Measurements from ENCODE around the gene POLR3H. TPM values are rescaled to one million over a fixed set of nuclear protein-coding genes. Genes with fewer than 3 reads are reported as not detected.

Gene POLR3H
- polyA plus RNA-seq, 1 donor from 2014 or later: 28.0 TPM

DNA sequence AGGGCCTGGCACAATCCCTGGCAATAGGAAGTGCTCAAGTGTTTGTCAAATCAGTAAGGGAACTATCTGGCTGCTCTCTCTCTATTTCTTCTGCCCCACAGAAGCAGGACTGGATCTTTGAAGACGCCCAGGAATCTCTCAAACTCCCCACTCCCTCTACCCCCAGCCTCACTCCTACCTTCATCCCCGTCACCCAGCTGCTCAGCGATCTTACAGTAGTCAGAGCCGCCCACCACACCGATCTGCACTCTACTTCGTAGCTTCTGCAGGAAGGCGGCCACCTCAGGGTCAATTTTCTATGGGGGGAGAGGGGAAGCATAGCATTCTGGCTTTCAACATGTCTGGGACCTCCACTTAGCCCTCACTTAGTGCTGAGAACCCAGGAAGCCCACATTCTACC is 41.6 kb upstream of the POLR3H start:
- Histone ChIP-seq H3K27me3 (ENCODE audit: insufficient read depth, low read depth, low read length) (no peaks in the 10 kb centered on the region), H3K9me2 (ENCODE audit: insufficient read depth, low read length) (no peaks in the 10 kb centered on the region), H2AFZ (ENCODE audit: low read depth, low read length) (no peak overlapping the region), H3K36me3 (ENCODE audit: insufficient read depth, low read length) (no peaks in the 10 kb centered on the region), H3K79me2 (replicated peaks; ENCODE audit: insufficient read depth, low read length) (peaks cover 5% of the 10 kb centered on the region), H3K4me2 (ENCODE audit: low read length) (no peak overlapping the region), H3K9ac (ENCODE audit: low read length) (no peak overlapping the region), H3K27ac (ENCODE audit: low read length) (no peak overlapping the region), H3K4me3 (ENCODE audit: low read length) (no peak overlapping the region), H3F3A (ENCODE audit: insufficient read depth, low read length, poor library complexity, severe bottlenecking) (no peaks in the 10 kb centered on the region), H4K20me1 (ENCODE audit: insufficient read depth) (no peaks in the 10 kb centered on the region), H3K9me3 (ENCODE audit: low read length) (no peaks in the 10 kb centered on the region)
- no peak for TF ChIP-seq EP300 (conservative IDR thresholded peaks at IDR 0.05; ENCODE audit: poor library complexity, severe bottlenecking)
- TF ChIP-seq RAD21 (conservative IDR thresholded peaks at IDR 0.05): no peak
- no peak for TF ChIP-seq EZH2 (IDR thresholded peaks at IDR 0.05; ENCODE audit: borderline replicate concordance, insufficient read depth, low read length, poor library complexity, severe bottlenecking)
- TF ChIP-seq POLR2AphosphoS5 (IDR thresholded peaks at IDR 0.05): no peak
- TF ChIP-seq SMC3 (conservative IDR thresholded peaks at IDR 0.05; ENCODE audit: poor library complexity): no peak
- no peak for TF ChIP-seq REST (IDR thresholded peaks at IDR 0.05; ENCODE audit: borderline replicate concordance)
- no peak for TF ChIP-seq MXI1 (conservative IDR thresholded peaks at IDR 0.05; ENCODE audit: poor library complexity, severe bottlenecking)
- no peak for TF ChIP-seq TAF1 (IDR thresholded peaks at IDR 0.05; ENCODE audit: low read depth)
- TF ChIP-seq, protein P1, sequence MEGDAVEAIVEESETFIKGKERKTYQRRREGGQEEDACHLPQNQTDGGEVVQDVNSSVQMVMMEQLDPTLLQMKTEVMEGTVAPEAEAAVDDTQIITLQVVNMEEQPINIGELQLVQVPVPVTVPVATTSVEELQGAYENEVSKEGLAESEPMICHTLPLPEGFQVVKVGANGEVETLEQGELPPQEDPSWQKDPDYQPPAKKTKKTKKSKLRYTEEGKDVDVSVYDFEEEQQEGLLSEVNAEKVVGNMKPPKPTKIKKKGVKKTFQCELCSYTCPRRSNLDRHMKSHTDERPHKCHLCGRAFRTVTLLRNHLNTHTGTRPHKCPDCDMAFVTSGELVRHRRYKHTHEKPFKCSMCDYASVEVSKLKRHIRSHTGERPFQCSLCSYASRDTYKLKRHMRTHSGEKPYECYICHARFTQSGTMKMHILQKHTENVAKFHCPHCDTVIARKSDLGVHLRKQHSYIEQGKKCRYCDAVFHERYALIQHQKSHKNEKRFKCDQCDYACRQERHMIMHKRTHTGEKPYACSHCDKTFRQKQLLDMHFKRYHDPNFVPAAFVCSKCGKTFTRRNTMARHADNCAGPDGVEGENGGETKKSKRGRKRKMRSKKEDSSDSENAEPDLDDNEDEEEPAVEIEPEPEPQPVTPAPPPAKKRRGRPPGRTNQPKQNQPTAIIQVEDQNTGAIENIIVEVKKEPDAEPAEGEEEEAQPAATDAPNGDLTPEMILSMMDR (IDR thresholded peaks at IDR 0.05; ENCODE audit: poor library complexity, severe bottlenecking): no peak

DNA sequence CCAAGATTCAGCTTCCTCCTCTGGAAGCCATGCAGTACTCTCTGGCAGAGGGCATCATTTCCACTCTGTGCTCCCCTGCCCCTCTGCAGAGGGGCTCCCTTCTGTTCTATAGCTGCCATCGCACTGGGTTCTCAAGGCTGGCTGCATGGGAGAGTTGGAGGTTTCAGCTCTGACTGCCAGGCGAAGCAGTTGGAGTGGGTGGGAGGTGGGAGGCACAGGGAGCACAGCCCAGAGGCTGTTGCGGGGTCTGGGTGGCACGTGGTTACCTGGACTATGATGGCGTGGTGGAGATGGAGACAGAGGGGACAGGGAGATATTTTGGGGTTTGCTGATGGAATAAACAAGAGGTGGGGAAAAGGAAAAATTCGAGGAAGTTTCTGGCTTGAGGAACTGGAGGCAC is 40.6 kb upstream of the POLR3H start:
- no peaks in the 10 kb centered on the region for H4K20me1 ChIP-seq (ENCODE audit: insufficient read depth)

More for the DNA sequence above, 40.6 kb upstream of the POLR3H start:
- Histone ChIP-seq H3K79me2 (replicated peaks; ENCODE audit: insufficient read depth, low read length) (peaks cover 5% of the 10 kb centered on the region), H3K9me3 (ENCODE audit: low read length) (no peaks in the 10 kb centered on the region), H2AFZ (ENCODE audit: low read depth, low read length) (no peak overlapping the region), H3K27ac (ENCODE audit: low read length) (no peak overlapping the region), H3K9ac (ENCODE audit: low read length) (no peak overlapping the region), H3K27me3 (ENCODE audit: insufficient read depth, low read depth, low read length) (no peaks in the 10 kb centered on the region), H3K36me3 (ENCODE audit: insufficient read depth, low read length) (no peaks in the 10 kb centered on the region), H3K4me2 (ENCODE audit: low read length) (no peak overlapping the region), H3K9me2 (ENCODE audit: insufficient read depth, low read length) (no peaks in the 10 kb centered on the region), H3K4me3 (ENCODE audit: low read length) (no peak overlapping the region), H3F3A (ENCODE audit: insufficient read depth, low read length, poor library complexity, severe bottlenecking) (no peaks in the 10 kb centered on the region)
- TF ChIP-seq MXI1 (conservative IDR thresholded peaks at IDR 0.05; ENCODE audit: poor library complexity, severe bottlenecking): no peak
- TF ChIP-seq EP300 (conservative IDR thresholded peaks at IDR 0.05; ENCODE audit: poor library complexity, severe bottlenecking): no peak
- TF ChIP-seq, protein P1 (IDR thresholded peaks at IDR 0.05; ENCODE audit: poor library complexity, severe bottlenecking): no peak
- no peak for TF ChIP-seq TAF1 (IDR thresholded peaks at IDR 0.05; ENCODE audit: low read depth)
- TF ChIP-seq REST (IDR thresholded peaks at IDR 0.05; ENCODE audit: borderline replicate concordance): no peak
- TF ChIP-seq RAD21 (conservative IDR thresholded peaks at IDR 0.05): no peak
- TF ChIP-seq POLR2AphosphoS5 (IDR thresholded peaks at IDR 0.05): no peak
- no peak for TF ChIP-seq EZH2 (IDR thresholded peaks at IDR 0.05; ENCODE audit: borderline replicate concordance, insufficient read depth, low read length, poor library complexity, severe bottlenecking)
- no peak for TF ChIP-seq SMC3 (conservative IDR thresholded peaks at IDR 0.05; ENCODE audit: poor library complexity)

All from neural cell (in vitro differentiated cells).